WERI-Rb-1 (cell line): ENCODE results near the gene PRKCZ.

Experiments used
- DNase-seq: peaks from one replicate; pipeline ENCODE4 v3.0.0-alpha.2; 2020
- H3K27ac ChIP-seq: fragments of 250-450 bp; sonication (Bioruptor Pico); 2 replicates; pipeline ENCODE4 v1.5.1; 2020; ENCODE audit warnings: mild to moderate bottlenecking, moderate library complexity
- H3K27me3 ChIP-seq: fragments of 250-450 bp; sonication (Bioruptor Pico); 2 replicates; pipeline ENCODE4 v1.5.1; 2021; ENCODE audit warnings: mild to moderate bottlenecking, low read depth, moderate library complexity; ENCODE audit not compliant: insufficient read depth, severe bottlenecking
- H3K36me3 ChIP-seq: fragments of 250-450 bp; sonication (Bioruptor Pico); 2 replicates; pipeline ENCODE4 v1.5.1; 2020; ENCODE audit warnings: mild to moderate bottlenecking, moderate library complexity
- H3K4me3 ChIP-seq: 2 replicates; pipeline ENCODE4 v1.5.1; 2011; ENCODE audit warnings: low read depth, mild to moderate bottlenecking, control low read depth, low read length
- H3K9me3 ChIP-seq: fragments of 250-450 bp; sonication (Bioruptor Pico); 2 replicates; pipeline ENCODE4 v1.5.1; 2021; ENCODE audit warnings: mild to moderate bottlenecking, moderate library complexity; ENCODE audit not compliant: severe bottlenecking
- CTCF ChIP-seq: IDR thresholded peaks from 2 replicates; pipeline ENCODE4 v1.5.1; 2011; ENCODE audit warnings: low read depth, mild to moderate bottlenecking, control low read depth, inconsistent platforms, low read length

Gene PRKCZ

GRCh38 chr1:2107586-2108212, 57.5 kb downstream of the PRKCZ start:
- no peak overlapping the region for H3K27ac ChIP-seq
- H3K4me3 ChIP-seq = no peak overlapping the region
- no peaks in the 10 kb centered on the region for H3K9me3 ChIP-seq
- no peaks in the 10 kb centered on the region for H3K36me3 ChIP-seq
- no peak for TF ChIP-seq CTCF
- H3K27me3 ChIP-seq = no peaks in the 10 kb centered on the region
- no peak for DNase-seq

DNA sequence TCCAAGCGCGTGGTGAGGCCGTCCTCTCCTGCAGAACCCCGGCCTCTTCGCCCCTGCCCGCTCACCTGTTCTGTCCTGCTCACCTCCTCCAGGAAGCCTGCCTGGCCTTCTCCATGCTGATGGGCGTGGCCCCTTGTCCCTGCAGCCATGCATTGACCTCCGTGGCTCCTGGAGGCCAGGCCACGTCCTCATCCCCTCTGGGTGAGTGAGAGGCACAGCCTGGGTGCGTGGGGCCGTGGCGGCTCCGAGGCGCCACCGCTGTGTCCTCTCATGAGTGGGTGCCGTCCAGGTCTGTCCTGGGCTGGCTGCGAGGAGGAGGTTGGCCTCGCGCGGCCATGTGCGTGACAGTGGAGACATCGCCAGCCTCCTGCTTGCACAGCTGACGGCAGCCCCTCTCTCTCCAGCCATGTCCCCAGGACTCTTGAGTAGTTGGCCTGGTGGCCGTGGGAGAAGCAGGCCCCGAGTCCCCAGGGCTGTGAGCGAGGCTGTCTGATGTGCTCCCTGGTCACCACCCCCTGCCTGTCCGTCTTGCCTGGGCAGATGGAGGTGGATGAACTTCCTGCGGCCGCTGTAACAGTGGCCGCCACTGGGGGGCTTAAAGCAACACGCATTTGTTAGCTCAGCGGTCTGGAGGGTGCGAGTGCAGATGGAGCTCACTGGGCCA, 58.1 kb downstream of the PRKCZ start:
- no peak overlapping the region for H3K27ac ChIP-seq
- no peaks in the 10 kb centered on the region for H3K36me3 ChIP-seq

DNA sequence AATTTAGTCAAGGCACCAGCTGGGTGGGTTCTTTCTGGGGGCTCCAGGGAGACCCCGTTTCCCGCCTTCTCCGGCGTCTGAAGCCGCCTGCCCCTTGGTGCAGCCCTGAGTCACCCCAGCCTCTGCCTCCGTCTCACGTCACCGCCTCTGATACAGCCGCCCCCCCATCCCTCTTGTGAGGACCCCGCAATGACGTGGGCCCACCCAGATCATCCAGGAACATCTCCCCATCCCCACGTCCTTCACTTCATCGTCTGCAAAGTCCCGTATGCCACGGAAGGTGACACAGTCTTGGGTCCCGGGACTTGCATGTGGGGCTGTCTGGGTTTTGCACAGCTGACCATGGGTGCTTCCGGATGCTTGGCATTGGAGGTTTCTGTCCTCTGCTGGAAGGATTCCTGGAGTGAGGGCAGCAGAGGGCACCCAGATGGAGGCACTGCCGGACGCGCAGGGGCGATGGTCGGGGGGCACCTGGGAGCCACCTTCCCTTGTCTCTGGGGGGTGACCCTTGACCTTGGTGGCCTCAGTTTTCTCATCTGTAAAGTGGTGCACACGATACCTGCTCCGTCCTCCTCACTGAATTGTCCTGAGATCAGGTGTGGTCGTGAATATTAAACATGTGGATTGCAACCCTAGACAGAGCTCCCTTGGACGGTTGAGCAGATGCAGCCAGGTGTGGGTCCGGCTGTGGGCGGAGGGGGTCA, 58.8 kb downstream of the PRKCZ start:
- Histone ChIP-seq H3K4me3 (no peak overlapping the region), H3K27me3 (no peaks in the 10 kb centered on the region), H3K27ac (no peak overlapping the region), H3K36me3 (no peaks in the 10 kb centered on the region), H3K9me3 (no peaks in the 10 kb centered on the region)
- no peak for TF ChIP-seq CTCF
- no peak for DNase-seq

More for the DNA sequence above, 58.1 kb downstream of the PRKCZ start:
- DNase-seq = peak; percentile 84
- no peaks in the 10 kb centered on the region for H3K9me3 ChIP-seq
- H3K27me3 ChIP-seq = no peaks in the 10 kb centered on the region
- no peak overlapping the region for H3K4me3 ChIP-seq
- TF ChIP-seq CTCF = peak; percentile 85

- H3K9me3 ChIP-seq = no peaks in the 10 kb centered on the region
- H3K36me3 ChIP-seq = no peaks in the 10 kb centered on the region
- TF ChIP-seq CTCF = no peak
- DNase-seq = no peak
- no peak overlapping the region for H3K4me3 ChIP-seq
- H3K27me3 ChIP-seq = no peaks in the 10 kb centered on the region
- H3K27ac ChIP-seq = no peak overlapping the region
Observed at GRCh38 chr1:2109581-2110021, 59.4 kb downstream of the PRKCZ start.

DNA sequence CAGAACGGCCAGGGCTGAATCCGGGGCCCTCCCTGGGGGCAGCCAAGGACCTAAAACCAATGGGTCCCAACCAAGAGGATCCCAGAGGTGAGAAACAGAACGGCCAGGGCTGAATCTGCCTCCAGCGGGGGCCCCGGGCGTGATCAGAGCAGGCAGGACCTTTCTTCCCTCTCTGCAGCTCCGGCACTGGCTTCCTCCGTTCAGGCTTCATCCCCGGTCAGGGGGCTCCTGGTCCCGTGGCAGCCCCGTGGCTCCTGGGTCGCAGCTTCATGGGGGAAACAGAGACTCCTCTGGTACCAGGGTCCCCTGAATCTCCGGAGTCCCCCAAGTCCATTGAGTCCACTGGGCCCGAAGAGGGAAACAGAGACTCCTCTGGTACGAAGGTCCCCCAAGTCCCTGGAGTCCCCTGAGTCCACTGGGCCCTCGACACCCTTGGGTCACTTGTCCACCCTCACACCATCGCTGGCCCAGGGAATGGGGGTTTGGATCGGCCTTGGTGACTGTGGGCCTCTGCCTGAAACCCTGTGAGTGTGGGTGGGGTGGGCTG, 60.1 kb downstream of the PRKCZ start:
- no peak for DNase-seq
- Histone ChIP-seq H3K36me3 (no peaks in the 10 kb centered on the region), H3K27me3 (no peaks in the 10 kb centered on the region), H3K27ac (no peak overlapping the region), H3K4me3 (no peak overlapping the region), H3K9me3 (no peaks in the 10 kb centered on the region)
- no peak for TF ChIP-seq CTCF
